Measurements from ENCODE around the gene GDPD4.

Gene GDPD4

DNA sequence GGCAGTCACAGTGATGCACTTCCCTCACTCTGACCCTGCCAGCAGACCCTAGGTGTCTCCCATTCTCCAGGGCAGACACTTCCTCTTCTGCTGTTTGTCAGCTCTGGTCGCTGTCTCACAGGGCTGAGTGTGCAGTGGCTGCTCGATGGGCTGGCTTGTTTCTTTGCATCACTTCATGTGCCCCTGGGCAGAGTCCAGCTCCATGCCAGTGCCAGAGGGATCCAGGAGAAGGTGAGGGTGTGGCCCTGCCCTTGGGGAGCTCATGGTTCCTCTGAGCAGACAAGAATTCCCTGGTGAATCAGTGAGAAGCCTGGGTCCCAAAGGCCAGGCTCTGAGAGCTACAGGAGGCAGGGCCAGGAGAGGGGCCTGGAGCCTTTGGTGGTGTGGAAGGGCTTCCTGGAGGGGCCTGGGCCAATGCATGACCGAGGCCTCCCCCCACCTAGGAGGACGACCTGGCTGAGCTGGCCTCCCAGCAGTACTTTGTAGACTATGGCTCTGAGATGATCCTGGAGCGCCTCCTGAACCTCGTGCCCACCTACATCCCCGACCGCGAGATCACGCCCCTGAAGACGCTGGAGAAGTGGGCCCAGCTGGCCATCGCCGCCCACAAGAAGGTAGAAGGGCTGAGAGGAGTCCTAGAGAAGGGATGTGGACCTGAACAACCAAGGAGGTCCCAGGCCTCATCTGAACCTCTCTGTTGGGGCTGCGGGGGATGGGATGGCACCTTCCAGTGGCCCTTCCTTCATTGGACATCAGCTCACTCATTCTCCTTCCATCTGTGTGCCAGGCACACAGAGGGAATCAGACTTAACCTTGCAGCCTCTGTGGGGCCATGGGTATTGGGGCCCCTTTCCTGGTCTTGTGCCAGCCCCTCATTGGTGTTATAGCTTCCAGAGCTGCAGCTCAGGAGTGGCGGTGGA, 107.3 kb downstream of the GDPD4 start:
- DNase-seq (ENCODE audit: low read depth) = peak; percentile 54
- H3K4me3 ChIP-seq (ENCODE audit: low read depth, low read length) = no peak overlapping the region
- TF ChIP-seq, protein P1, sequence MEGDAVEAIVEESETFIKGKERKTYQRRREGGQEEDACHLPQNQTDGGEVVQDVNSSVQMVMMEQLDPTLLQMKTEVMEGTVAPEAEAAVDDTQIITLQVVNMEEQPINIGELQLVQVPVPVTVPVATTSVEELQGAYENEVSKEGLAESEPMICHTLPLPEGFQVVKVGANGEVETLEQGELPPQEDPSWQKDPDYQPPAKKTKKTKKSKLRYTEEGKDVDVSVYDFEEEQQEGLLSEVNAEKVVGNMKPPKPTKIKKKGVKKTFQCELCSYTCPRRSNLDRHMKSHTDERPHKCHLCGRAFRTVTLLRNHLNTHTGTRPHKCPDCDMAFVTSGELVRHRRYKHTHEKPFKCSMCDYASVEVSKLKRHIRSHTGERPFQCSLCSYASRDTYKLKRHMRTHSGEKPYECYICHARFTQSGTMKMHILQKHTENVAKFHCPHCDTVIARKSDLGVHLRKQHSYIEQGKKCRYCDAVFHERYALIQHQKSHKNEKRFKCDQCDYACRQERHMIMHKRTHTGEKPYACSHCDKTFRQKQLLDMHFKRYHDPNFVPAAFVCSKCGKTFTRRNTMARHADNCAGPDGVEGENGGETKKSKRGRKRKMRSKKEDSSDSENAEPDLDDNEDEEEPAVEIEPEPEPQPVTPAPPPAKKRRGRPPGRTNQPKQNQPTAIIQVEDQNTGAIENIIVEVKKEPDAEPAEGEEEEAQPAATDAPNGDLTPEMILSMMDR (IDR thresholded peaks at IDR 0.05; ENCODE audit: low read depth, low read length) = no peak
- TF ChIP-seq, protein P2, sequence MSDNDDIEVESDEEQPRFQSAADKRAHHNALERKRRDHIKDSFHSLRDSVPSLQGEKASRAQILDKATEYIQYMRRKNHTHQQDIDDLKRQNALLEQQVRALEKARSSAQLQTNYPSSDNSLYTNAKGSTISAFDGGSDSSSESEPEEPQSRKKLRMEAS (IDR thresholded peaks at IDR 0.05; ENCODE audit: low read depth, low read length) = no peak
- TF ChIP-seq MYC (IDR thresholded peaks at IDR 0.05; ENCODE audit: low read depth, low read length) (no peak), POLR2A (IDR thresholded peaks at IDR 0.05; ENCODE audit: extremely low read depth, insufficient read length) (no peak)

DNA sequence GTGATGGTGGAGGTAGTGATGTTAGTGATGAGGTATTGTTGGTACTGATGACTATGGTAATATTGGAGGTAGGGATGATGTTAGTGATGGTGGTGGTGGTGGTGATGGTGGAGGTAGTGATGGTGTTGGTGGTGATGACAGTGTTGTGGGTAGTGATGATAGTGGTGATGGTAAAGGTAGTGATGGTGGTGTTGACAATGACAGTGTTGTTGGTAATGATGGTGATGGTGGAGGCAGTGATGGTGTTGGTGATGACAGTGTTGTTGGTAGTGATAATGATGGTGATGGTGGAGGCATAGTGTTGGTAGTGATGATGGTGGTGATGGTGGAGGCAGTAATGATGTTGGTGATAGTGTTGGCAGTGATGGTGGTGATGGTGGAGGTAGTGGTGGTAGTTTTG, 108.3 kb downstream of the GDPD4 start:
- H3K4me3 ChIP-seq (ENCODE audit: low read depth, low read length) = no peak overlapping the region
- DNase-seq (ENCODE audit: low read depth) = no peak
- TF ChIP-seq, protein P1 (IDR thresholded peaks at IDR 0.05; ENCODE audit: low read depth, low read length) = no peak
- TF ChIP-seq, protein P2 (IDR thresholded peaks at IDR 0.05; ENCODE audit: low read depth, low read length) = no peak
- TF ChIP-seq MYC (IDR thresholded peaks at IDR 0.05; ENCODE audit: low read depth, low read length) (no peak), POLR2A (IDR thresholded peaks at IDR 0.05; ENCODE audit: extremely low read depth, insufficient read length) (no peak)

DNA sequence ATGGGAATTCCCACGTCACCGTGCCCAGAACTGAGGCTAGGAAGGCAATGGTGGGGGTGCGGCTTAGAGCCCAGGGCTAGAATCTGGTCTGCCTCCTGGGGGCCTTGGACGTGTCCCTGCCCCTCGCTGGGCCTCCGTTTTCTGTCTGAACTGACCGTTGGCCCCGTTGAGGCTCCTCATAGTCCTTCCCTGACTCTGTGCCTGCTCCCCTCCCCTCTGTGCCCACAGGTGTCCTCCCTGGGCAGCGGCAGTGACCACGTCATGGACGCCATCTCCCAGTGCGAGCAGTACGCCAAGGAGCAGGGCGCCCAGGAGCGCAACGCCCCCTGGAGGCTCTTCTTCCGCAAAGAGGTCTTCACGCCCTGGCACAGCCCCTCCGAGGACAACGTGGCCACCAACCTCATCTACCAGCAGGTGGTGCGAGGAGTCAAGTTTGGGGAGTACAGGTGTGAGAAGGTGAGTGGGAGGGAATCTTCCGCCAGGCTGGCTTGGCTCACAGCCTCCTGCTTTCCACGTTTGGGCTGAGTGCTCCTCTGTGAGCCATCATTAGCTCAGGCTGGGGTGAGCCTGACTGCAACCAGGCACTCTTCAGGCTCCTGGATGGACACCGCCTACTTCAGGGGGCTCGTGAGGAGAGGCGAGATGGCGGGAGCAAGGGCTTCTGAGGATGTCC, 109.5 kb downstream of the GDPD4 start:
- peak; percentile 77 for DNase-seq (ENCODE audit: low read depth)
- TF ChIP-seq, protein P1 (IDR thresholded peaks at IDR 0.05; ENCODE audit: low read depth, low read length) = peak; percentile 97
- TF ChIP-seq MYC (IDR thresholded peaks at IDR 0.05; ENCODE audit: low read depth, low read length) = no peak
- TF ChIP-seq, protein P2 (IDR thresholded peaks at IDR 0.05; ENCODE audit: low read depth, low read length) = no peak
- no peak overlapping the region for H3K4me3 ChIP-seq (ENCODE audit: low read depth, low read length)

DNA sequence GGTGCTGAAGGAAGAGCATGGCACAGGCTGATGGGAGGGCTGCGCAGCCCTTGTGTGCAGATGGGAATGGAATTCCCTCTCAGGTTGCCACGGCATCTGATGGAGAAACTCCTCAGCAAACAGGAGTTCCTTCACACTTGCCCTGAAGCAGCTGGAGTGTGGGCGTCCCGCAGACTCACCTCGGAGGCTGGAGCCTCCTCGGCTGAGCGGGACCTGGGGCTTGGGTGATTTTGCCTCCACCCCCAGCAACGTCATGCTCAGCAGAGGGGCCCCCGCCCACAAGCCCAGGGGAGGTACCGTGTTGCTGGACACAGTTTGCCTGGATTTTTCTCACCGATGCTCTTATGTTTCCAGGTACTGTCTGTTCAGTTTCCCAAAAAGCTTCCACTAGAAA, 110.1 kb downstream of the GDPD4 start:
- no peak overlapping the region for H3K4me3 ChIP-seq (ENCODE audit: low read depth, low read length)
- TF ChIP-seq, protein P1 (IDR thresholded peaks at IDR 0.05; ENCODE audit: low read depth, low read length) = no peak
- TF ChIP-seq POLR2A (IDR thresholded peaks at IDR 0.05; ENCODE audit: extremely low read depth, insufficient read length) (no peak), MYC (IDR thresholded peaks at IDR 0.05; ENCODE audit: low read depth, low read length) (no peak)
- TF ChIP-seq, protein P2 (IDR thresholded peaks at IDR 0.05; ENCODE audit: low read depth, low read length) = no peak
- no peak for DNase-seq (ENCODE audit: low read depth)

DNA sequence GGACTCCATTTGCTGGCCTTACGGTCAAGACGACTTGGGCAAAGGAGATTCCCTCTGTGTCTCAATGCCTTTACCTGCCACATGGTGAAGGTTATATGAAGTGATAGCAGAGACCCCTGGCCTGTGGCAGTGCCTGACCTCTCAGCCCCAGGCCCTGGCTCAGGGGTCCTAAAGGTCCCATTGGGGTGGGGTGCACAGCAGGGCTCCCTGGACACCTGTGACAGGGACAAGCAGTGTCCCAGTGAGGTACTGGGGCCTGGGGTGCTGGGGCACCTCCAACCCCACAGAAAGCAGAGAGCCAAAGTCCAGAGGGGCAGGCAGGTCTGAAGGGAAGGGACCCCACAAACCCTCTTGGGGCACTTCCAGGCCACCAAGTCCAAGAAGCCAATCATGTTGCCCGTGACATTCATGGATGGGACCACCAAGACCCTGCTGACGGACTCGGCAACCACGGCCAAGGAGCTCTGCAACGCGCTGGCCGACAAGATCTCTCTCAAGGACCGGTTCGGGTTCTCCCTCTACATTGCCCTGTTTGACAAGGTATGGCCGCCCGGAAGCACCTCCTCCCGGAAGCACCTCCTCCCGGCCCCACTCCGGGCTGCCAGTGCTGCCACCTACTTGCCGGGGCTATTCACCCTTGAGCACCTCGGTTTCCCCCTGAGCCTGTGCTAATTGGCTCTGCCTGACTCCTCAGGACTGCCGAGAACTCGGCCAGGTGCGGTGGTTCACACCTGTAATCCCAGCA, 111.0 kb downstream of the GDPD4 start:
- H3K4me3 ChIP-seq (ENCODE audit: low read depth, low read length) = no peak overlapping the region
- no peak for DNase-seq (ENCODE audit: low read depth)
- TF ChIP-seq POLR2A (IDR thresholded peaks at IDR 0.05; ENCODE audit: extremely low read depth, insufficient read length) (no peak), MYC (IDR thresholded peaks at IDR 0.05; ENCODE audit: low read depth, low read length) (no peak)
- TF ChIP-seq, protein P1 (IDR thresholded peaks at IDR 0.05; ENCODE audit: low read depth, low read length) = no peak
- TF ChIP-seq, protein P2 (IDR thresholded peaks at IDR 0.05; ENCODE audit: low read depth, low read length) = no peak

Measured in NB4 (cell line).